ENCODE measurements around the gene MGAT3.

DNA sequence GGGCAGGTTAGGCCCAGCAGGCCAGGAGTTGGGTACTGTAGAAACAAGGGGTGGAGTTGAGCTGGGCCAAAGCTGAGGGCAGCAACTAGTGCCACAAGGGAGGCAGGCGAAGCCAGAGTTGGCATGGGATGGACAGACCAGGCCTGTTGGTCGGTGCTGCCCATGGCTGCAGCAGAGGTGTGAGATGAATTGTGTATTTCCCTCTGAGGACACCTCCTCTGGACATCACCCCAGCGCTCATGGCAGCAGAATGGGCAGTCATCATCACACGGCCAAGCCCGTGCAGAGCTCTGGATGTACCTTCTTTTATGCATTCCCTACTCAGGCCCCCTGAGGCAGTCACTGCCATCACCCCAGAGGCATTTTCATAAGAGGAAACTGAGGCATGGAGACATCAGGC, 36.9 kb upstream of the MGAT3 start:
- no peak for TF ChIP-seq JUND (IDR thresholded peaks at IDR 0.05)
- no peak for TF ChIP-seq GABPA (IDR thresholded peaks at IDR 0.05; ENCODE audit: low read depth)
- no peak for TF ChIP-seq RXRA (IDR thresholded peaks at IDR 0.05; ENCODE audit: borderline replicate concordance, low read depth)
- no peak for TF ChIP-seq EP300 (IDR thresholded peaks at IDR 0.05; ENCODE audit: borderline replicate concordance in 1 of 2, low read depth in 1 of 2, low read length in 1 of 2)
- TF ChIP-seq, protein P1, sequence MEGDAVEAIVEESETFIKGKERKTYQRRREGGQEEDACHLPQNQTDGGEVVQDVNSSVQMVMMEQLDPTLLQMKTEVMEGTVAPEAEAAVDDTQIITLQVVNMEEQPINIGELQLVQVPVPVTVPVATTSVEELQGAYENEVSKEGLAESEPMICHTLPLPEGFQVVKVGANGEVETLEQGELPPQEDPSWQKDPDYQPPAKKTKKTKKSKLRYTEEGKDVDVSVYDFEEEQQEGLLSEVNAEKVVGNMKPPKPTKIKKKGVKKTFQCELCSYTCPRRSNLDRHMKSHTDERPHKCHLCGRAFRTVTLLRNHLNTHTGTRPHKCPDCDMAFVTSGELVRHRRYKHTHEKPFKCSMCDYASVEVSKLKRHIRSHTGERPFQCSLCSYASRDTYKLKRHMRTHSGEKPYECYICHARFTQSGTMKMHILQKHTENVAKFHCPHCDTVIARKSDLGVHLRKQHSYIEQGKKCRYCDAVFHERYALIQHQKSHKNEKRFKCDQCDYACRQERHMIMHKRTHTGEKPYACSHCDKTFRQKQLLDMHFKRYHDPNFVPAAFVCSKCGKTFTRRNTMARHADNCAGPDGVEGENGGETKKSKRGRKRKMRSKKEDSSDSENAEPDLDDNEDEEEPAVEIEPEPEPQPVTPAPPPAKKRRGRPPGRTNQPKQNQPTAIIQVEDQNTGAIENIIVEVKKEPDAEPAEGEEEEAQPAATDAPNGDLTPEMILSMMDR (IDR thresholded peaks at IDR 0.05) = no peak
- no peak for TF ChIP-seq YY1 (IDR thresholded peaks at IDR 0.05; ENCODE audit: low read depth)
- no peak for TF ChIP-seq POLR2AphosphoS5 (IDR thresholded peaks at IDR 0.05; ENCODE audit: low read depth, low read length)
- TF ChIP-seq RAD21 (IDR thresholded peaks at IDR 0.05; ENCODE audit: low read length) = no peak

Data from SK-N-SH (cell line).